VCaP (cell line): ENCODE measurements around the gene WDR93.
"Not testable (repeated sequence)": the region's sequence is repeated elsewhere in the genome, so short reads cannot be mapped to it uniquely, and the experiment has no call there.

ENCODE experiments used
- H3K27ac ChIP-seq: fragments of 450-650 bp; 2 replicates; pipeline ENCODE4 v1.5.1; 2017
- TF ChIP-seq, protein P1 (sequence below): fragments of 450-650 bp; conservative IDR thresholded peaks from 2 replicates; pipeline ENCODE4 v1.5.1; 2017; ENCODE audit warnings: mild to moderate bottlenecking, moderate library complexity

Gene WDR93

DNA sequence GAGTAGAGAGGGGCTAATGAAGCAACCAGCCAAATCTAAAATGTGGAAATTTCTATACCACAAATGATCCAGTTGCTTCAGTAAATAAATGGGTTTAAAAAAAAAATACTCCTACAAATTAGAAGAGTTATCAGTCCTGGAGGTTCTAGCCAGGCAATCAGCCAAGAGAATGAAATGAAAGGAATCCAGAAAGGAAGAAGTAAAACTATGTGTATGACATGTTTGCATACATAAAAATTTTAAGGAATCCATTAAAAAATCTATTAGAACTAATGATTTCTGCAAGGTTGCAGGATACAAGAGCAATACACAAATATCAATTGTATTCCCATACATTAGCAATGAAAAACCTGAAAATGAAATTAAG, 95.1 kb downstream of the WDR93 start:
- TF ChIP-seq, protein P1, sequence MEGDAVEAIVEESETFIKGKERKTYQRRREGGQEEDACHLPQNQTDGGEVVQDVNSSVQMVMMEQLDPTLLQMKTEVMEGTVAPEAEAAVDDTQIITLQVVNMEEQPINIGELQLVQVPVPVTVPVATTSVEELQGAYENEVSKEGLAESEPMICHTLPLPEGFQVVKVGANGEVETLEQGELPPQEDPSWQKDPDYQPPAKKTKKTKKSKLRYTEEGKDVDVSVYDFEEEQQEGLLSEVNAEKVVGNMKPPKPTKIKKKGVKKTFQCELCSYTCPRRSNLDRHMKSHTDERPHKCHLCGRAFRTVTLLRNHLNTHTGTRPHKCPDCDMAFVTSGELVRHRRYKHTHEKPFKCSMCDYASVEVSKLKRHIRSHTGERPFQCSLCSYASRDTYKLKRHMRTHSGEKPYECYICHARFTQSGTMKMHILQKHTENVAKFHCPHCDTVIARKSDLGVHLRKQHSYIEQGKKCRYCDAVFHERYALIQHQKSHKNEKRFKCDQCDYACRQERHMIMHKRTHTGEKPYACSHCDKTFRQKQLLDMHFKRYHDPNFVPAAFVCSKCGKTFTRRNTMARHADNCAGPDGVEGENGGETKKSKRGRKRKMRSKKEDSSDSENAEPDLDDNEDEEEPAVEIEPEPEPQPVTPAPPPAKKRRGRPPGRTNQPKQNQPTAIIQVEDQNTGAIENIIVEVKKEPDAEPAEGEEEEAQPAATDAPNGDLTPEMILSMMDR = no peak
- peak overlapping the region; percentile 26; the same call in 1 of the 2 replicates for H3K27ac ChIP-seq

DNA sequence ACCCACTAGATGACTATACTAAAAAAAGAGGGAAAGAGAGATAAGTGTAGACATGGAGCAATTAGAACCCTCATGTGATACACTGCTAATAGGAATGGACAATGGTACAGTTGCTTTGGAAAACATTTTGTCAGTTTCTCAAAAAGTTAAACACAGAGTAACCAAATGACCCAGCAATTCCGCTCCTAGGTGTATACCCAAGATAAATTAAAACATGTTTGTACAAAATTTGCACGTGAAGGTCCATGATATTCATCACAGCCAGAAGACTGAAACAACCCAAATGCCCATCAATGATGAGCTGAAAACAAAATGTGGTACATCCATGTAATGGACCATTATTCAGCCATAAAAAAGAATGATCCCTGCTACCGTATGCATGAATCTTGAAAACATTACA, 97.3 kb downstream of the WDR93 start:
- no peak overlapping the region for H3K27ac ChIP-seq
- TF ChIP-seq, protein P1 = no peak

DNA sequence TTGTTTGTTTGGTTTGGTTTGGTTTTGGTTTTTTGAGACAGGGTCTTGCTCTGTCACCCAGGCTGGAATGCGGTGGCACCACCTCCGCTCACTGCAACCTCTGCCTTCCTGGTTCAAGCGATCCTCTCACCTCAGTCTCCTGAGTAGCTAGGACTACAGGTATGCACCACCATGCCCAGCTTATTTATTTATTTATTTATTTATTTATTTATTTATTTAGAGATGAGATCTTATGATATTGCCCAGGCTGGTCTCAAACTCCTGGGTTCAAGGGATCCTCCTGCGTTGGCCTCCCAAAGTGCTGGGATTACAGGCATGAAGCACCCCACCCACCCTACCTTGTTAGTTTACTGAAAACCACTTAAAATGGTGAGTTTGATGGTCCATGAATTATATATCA, 98.0 kb downstream of the WDR93 start:
- not testable (repeated sequence) for H3K27ac ChIP-seq

DNA sequence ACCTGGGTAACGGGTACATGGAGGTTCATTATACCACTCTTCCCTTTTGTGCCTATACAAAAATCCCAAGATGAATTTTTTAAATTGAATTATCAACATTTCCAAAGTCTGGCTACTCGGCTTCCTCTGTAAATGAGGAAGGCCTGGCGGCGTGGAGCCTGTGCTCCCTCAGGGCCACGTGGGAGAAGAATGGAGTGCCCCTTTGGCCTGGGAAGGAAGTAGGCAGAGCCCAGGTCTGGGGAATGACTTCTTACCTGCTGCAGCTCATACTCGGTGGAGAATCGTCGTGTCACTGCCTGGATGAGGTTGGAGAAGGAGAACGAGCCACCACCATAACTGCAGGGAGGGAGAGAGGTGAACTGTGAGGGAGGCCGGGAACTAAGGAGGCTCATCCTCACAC, 99.6 kb downstream of the WDR93 start:
- TF ChIP-seq, protein P1 = no peak
- no peak overlapping the region for H3K27ac ChIP-seq

DNA sequence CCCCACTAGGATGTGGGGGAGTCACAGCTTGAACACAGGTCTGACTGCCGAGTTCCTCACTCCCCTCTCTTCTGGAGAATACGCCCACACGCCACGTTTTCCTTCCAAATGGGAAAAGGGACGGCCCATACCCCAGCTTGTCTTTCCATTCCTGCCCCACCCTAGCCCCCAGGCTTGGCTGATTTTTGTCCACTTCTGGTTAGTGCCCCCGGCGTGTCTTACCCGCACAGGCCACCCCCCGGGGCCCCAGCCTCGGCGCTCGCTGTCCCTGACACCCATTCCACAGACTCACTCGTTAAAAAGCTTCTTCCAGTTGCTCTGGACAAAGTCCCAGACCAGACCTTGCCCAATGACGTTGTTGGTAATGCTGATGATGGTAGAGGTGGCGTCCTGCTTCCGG, 100.0 kb downstream of the WDR93 start:
- no peak overlapping the region for H3K27ac ChIP-seq

DNA sequence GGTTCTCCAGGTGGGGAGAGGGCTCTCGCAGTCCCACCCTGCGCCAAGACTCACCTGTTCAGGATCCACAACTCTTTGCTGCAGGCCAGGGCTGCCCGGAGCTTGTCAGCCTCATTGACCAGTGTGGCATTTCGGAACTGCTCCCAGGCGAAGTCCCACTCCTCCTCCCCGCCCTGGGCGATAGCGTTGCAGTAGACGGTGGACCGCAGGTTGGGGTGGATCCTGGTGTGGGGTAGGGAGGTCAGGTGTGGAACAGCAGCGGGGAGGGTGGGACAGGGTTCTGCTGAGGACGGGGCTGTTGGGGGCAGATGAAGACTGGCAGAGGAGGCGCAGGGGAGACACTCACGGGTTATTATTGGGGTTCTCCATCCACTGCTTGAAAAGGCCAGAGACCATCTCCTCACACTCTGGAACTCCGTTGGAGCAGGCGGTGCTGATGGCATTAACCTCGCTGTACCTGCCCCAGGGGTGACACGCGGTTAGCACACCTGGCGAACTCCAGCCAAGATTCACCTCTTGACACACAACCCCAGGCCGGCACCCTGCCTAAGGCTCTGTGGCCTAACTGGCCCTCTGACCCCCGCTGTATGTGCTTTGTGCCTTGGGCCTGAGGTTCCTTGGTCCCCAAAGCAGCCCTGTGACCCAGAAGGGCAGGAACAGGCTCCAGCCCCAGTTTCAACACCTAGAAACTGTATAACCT, 101.6 kb downstream of the WDR93 start:
- TF ChIP-seq, protein P1 = no peak
- H3K27ac ChIP-seq = no peak overlapping the region

More for the DNA sequence above, 100.0 kb downstream of the WDR93 start:
- TF ChIP-seq, protein P1 = no peak
